ENCODE data around the gene NDUFS8.

Gene NDUFS8

DNA sequence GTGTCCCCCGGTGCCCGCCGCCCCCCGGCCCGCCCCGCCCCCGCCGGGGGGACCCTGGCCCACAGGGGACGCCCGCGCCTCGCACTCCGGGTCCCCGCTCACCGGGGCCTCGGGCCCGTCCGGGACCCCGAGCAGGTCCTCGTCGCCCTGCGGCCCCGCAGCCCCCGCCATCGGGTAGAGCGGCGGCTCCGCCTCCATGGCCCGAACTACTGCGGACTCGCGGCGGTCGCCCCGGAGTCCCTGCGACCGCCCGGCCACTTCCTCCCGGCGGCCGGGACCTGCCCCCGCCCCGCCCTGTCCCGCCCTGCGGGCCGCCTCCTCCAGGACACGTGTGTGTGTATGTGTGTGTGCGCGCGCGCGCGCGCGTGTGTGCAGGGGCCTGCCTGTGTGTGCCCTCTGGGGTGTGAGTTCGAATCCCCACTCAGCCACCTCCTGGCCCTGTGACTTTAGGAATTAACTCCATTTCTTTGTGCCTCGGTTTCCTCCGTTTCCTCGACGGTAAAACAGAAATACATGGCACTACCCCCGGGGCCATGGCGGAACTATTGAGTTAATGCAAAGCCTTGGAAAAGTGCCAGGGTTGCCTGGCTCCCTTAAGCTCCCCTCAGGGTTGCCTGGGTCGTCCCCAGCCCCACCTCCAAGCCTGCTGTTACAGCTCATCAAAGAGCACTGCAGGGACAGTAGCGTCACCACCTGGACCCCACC lies 26.5 kb upstream of the NDUFS8 start, which contains the start of gene UNC93B1:
UNC93B1 (minus strand) TSS at position 252 of the 705 bp plus-strand sequence; CDS start at position 198, 54 bp downstream.
- DNase-seq, result peak; percentile 46

DNA sequence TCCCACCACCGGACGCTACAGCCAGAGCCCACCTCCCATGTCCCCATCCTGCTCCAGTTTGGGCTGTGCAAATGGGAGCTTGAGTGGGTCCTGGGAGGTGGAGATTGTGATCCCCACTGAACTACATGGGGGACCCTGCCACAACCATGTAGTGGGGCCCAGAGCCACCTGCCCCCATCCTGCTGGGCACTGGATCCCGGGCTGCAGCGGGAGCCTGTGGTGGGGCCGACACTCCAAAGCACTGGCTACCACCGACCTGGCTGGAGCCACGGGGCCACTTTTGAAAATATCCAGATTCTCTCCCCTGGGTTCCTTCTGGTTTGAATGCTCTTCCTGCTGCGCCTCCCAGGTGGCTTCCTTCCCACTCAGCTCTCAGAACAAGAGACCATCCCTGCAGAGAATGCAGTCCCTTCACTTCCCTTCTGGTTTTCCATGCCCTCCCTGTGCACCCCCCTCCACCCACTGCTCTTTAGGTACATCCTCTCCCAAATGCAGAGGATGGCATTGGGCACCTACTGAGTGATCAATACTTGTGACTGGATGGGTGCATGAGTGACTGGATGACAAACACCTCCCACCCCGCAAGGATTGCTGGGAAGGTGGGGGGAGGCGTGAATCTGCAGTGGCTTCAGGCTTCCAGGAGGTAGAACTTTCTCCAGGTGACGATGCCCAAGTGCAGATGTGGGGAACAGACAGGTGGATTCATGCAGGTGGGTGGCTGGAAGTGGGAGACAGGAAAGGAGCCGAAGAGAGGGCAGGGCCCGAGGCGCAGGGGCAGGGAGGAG lies 25.7 kb upstream of the NDUFS8 start:
- DNase-seq, result no peak

DNA sequence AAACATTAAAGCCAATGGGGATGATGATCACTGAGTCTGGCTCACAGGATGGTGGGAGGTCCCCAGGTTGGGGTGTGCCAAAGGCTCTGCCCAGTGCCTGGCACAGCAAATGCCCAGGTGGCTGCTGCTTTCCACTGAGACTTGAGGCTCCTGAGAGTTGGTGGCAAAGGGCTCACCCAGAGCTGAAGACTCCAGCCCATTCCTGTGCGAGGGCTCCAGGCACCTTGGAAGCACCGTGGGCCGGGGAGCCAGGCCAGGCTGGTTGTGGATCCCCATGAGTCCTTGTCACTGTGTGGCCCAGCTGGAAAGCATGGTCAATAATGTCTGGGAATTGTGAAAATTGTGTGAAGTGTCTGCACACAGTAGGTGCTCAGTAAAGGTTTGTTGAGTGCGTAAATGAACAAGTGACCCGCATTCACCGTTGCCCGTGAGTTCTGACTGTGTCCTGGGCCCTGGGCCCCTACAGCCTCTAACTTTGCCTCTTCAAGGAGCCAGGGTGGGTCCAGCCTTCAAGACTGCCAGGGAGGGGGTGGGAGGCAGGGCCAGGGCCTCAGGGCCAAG lies 23.8 kb upstream of the NDUFS8 start:
- DNase-seq, result no peak

DNA sequence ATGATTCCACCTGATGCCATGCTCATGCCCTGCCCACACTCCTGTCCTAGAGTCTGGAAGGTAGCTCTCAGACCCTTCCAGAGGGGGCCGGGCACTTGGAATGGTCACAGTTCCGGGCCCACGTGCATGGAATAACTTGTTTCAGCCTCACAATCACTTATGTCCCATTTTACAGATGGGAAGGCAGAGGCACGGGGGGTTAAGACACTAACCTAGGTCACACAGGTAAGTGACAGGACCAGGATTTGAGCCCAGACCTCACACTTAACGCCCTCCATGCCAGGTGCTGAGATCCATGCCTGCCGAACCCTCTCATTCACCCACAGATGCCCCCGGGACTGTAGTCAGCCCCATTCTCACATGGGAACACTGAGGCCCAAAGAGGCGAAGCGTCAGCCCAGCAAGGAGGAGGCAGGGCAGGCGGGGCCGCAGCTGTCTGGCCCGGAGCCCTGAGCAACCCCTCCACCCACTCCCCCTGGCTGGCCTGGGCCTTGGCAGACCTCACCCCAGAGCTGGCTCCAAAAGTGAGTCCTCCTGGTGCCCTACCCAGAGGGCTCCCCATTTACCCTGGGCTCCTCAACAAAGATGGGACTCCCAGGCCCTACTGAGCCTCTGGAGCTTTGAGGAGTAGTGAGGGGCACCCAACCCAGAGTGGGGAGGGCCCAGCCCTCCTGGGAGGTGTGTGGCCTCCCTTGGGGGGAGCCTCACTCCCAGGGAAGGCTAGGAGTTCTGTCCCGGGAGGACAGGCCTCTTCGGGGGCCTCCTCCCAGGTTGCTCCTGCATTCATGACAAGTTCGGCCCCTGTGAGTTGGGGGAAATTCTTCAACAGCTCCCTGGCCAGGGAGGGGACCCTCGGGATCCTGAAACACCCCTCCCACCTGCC lies 22.7 kb upstream of the NDUFS8 start:
- no peak for DNase-seq

DNA sequence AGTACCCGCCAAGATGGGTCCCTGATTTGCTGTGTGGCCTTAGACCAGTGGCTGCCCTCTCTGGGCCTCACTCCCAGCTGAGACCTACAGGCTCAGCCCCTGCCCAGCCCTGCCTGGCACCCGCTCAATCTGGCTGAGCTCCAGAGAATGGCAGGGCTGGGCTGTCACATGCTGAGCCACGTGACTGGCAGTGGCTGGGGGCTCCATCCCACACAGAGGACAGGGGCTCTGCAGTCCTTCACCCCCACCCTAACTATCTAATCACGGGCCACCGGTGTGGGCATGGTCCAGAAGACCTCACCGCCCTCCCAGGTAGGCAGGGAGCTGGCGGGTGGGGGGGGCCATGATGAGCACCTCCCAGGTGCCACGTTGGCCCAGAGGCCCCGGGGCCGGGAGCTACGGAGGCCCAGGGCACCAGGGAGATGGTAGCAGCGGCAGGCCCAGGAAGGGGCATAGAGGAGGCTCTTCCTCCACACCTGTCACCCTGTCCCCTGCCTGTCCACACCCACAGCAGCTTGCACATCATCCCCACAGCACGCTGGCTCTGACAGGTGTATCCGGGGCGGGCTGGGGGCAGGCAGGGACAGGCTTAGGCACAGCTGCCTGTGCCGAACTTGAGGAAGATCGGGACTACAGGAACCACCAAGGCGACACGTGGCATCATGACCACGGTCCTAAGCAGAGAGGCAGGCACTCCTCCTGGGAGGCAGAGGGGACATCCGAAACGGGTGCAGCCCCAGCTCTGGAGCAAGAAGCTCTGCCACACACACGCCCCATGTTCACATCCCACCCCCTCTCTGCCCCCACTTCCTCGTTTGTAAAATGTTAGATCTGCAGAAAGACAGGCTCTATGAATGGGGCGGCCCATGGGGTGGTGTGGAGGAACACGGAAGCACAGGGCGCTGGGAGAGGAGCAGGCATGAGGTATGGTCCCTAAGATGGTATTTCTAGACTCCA lies 21.8 kb upstream of the NDUFS8 start:
- peak; percentile 70 for DNase-seq

DNA sequence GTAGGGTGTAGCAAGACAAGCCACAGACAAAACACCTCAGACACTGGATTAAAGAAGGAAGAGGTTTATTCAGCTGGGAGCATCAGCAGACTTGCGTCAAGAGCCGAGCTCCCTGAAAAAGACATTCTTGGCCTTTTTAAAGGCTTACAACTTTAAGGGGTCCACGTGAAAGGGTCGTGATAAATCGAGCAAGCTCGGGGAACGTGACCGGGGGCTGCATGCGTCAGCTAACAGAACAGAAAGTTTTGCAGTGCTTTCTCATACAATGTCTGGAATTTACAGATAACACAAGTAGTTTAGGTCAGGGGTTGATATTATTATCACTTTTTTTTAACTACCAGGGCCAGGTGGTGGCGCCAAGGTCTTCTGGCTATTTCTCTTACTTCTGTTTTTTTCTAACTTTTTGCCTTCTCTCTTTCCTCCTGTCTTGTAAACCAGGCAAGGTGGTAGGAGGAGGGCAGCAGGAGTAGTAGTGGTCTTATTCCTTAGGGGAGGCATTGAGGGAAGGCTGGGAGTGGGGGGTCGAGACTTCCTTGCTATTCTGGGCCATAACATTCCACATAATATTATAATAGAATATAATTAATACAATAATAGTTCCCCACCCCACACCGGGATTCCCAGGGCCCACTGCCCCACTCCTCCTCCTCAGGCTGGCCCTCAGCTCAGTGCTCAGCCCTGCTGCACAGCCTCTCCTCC lies 20.9 kb upstream of the NDUFS8 start:
- no peak for DNase-seq

DNA sequence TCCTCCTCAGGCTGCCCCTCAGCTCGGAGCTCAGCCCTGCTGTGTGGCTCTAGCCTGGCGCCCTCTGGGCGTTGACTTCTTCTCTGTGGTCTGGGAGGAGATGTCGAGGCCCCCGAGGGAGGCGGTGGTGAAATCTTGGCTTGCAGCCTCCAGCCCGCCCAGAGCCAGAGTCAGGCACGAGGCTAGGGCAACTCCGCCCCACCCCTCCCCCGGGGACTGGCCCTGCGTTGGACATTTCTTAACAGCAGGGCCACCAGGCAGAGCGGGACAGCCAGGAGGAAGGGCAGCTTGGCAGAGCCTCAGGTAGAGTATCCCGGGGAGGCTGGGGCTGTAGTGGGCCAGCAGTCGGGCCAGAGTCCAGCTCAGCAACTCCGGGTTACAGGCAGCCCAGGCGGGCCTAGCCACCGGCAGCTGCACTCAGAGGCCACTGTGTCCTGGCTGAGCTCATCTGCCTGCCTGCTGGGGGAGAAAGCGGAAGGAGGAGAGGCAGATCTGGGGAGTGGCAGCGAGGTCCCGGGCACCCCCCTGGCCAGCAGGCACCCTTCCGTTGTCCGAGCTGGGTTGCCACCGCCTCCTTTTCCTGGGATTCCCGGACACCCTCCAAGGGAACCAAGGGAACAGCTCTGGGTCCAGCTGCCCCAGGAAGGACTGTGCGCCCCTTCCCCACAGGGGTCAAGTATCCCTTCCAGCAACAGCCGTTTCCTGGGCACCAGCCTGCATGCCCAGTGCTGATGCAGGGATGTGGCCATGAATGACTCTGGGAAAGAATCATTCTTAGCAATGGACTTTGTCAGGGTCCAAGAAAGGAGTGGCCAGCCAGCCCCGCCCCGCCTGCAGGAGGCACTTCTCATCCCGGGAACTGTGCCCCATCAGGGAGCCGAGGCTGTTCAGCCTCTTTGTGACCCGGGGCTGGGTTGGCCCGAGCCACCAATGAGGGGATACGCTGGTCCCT lies 20.1 kb upstream of the NDUFS8 start, which contains the start of gene ALDH3B1:
ALDH3B1 (plus strand) TSS at position 238 of the 952 bp plus-strand sequence. CDS start 4,971 bp downstream, outside the sequence.
- DNase-seq, result no peak

DNA sequence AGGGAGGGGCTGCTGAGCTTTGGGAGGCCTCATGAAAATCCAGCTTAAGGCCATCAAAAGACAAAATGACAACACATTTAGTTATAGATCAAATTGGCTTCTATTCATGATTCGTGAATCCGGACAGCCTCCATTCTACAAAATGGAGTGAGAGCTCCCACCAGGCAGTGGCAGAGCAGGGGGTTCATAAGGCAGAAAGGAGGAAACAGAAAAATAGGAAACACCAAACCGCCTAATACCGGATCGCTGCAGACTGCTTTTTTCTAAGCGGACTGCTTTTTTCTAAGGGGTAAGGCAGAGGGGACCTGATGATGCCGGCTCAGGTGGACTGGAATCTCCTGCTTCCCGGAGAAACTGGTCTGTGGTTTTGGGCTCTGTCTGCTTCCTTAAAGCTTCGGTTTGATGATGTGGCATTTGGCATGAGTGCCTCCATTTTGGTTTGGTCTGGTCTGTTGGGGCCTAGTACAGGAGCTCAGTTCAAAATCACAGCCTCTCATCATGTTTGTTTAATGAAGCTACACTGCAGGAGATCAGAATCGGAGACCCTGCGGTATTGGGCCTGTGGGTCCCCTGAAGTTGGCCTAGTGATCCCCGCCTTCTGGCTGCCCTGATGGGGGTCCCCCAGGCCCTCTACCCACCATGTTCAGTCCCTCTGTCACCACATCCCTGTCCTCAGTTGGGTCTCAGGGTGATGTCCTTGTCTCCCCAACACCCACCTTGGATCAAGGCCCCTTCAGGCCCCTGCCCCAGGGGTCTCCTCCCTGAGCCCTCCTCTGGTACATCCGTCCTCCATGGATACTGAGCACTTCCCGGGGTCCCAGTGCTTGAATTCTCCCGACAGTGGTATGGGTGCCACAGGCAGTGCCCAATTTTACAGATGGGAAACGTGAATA lies 19.2 kb upstream of the NDUFS8 start:
- no peak for DNase-seq

DNA sequence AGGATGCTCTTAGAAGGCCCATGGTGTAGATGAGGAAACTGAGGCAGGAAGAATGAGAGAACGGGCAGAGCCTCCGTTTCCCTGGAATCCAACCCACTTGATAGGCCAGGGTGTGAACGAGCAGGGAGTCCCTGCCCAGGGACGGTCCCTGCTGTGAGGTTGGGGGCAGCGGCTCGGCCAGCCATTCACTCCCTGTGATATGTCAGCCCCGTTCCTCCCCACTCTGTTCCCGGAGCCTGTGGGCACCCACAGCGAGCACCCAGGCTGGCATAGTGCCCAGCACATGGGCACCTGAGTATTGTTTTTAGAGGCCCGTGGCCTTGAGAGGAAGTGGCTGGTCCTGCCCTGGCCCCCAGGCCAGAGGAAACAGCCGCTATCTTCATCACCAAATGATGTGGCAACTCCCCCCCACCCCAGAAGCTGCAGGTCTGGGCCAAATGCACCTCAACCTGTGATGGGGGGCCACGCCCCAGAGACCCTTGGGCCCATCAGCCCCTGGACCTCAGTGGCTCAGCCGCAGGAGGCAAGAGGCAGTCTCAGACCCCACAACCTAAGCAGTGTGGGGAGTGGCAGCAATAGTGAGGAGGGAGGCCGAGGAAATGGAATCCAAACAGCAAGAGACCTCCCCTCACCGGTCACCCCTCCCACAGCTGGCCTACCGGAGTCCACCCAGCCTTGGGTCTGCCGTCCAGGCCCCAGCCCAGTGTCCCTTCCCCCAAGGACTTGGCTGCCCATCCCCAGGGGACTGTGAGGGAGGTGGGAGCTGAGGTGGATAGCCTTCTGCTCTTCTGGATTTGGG lies 18.2 kb upstream of the NDUFS8 start:
- DNase-seq, result no peak

DNA sequence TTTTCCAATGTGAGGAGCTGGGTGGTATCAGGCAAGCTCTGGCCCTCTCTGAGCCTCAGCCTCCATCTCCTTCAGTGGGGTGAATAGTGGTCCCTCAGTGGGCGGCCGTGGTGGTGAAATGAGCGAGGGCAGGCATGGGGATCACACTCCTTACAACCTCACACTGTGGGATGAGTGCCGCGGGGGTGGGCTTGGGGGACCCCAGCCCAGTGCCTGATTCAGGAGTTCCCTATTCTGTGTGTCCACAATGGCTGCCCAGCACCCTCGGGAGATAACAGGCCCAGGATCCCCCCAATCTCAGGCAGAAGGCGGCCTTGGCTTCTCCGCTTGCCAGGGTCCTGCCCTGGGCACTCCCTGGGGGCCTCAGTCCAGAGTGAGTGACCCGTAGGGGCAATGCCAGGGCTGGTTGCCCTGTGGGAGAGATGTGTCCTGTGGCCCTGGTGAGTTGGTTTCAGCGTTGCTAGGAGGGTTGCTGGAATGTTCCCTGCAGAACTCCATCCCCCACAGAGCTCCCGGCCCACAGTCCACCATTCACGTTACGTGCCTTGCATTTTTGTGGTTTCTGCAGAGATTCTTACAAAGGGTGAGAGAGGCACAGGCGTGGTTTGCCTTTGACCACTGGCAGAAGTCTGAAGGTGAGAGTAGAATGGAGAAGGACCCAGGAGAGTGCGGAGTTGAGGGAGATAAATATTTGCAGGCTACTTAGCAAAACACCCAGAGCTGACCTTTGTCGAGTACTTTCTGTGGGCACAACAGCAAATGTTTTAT lies 17.5 kb upstream of the NDUFS8 start:
- no peak for DNase-seq

DNA sequence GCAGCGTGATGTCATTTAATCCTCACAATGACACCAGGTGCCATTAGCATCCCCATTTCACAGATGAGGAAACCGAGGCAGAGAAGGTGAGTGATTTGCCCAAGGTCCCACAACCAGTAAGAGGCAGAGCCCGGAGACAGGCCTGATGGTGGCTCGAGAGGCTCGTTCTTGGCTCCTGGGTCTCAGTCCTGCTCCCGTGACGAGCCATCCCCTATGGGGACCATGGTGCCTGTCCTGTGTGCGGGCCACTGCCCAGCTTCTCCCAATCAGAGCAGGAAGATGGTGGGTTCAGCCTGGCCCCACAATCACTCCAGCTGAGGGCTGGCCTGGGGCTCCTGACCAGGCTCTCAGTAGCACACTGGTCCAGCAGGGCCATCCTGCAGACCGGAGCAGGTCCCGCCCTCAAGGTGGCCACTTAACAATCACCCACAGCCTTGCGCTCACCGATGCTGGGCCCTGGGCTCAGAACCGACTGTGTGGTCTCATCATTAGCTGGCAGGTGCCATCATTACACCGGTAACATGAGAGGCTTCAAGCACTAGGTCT lies 16.8 kb upstream of the NDUFS8 start:
- DNase-seq, result no peak

DNA sequence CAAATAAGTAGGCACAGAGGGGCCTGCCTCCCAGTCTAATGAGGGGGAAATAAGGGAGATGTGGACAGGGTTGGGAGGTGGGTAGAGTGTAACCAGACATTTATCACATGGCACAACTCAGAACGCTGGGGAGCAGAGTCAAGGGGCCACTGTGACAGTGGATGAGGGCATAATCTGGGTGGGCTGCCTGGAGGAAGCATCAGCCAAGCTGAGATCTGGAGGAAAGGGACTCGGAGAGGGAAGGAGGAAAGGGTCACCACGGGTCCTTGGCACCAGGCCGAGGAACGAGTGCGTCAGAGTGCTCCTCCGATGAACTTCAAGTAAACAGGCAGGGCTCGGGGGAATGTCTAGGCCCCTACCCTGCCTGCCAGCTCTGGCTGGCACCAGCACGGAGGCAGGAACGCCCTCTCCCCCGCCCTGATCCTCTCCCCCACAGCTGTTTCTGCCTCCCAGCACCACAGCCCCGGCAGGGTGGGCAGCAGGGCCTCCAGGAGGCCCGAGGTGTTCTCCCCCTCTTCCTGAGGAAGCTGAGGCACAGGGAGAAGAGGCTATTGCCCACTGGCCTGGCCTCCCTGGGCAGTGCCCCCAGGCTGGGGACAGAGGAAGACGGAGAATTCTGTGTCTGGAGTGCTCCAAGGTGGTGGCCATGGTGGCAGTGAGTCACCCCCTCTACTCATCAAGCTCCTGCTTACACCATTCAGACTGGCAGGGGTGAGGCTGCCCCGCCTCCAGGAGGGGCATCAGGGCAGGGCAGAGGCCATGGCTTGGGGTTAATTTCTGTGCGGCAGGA lies 16.1 kb upstream of the NDUFS8 start:
- no peak for DNase-seq

DNA sequence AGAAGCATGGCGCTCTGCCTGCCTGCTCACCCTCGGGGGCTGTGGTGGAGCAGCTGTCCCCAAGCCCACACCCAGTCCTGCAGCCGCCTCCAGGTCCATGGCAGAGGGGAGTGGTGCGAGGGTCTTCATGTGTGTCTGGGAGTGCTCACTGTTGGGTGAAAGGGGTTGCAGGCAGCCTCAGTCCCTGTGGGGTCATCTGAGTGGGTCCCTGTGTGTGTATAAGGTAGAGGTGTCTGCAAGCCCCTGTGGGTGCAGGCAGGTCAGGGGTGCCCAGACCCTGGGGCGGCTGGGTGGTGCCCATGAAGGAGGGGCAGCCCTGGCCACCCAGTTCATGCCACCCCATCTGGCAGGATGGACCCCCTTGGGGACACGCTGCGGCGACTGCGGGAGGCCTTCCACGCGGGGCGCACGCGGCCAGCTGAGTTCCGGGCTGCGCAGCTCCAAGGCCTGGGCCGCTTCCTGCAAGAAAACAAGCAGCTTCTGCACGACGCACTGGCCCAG lies 15.5 kb upstream of the NDUFS8 start:
- DNase-seq, result no peak

DNA sequence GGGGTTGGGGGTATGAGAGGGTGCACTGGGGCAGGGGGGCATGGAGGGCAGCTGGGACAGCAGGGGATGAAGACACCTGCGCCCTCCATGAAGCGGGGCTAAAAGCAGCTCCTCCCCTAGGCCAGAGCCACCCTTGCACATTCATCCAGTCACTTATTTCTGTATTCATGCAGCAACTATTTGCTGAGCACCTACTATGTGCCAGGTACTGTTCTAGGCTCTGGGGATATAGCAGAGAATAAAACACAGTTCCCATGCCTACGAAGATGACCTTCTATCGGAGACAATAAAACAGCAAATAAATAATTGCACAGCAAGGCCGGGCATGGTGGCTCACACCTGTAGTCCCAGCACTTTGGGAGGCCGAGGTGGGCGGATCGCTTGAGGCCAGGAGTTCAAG lies 15.0 kb upstream of the NDUFS8 start:
- no peak for DNase-seq

DNA sequence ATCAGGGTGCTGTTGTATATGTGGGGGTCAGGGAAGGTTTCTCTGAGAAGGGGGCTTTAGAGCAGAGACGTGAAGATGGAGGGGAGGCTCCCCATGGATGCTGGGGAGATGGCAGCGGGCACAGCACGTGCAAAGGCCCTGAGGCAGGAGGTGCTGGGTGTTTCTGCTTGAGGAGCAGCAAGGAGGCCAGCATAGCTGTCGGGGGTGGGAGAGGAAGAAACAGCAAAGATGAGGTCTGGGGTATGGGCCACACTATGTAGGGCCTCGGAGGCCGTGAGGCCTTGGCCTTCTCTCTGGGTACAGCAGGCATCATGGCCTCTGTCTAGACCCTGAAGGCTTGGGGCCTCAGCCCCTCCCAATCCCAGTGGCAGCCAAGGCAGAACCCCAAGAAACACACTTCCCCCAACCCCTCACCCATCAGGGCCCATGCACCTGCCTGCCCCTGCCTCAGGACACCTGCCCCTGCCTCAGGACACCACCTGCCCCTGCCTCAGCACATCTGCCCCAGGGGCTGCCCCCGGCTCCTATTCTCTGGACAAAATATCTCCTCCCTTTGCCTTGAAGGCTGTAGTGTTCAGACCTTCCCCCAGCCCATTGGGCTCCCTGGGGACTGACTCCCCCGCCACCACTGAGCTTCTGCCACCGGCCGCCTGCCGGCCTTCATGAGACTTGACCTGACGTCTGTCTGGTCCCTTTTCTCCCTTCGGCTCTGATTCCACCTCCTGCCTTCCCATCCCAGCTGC lies 14.1 kb upstream of the NDUFS8 start:
- no peak for DNase-seq

Data from NCI-H1105 (cell line).